Measurements from ENCODE around the gene SLCO6A1. TPM values are rescaled to one million over a fixed set of nuclear protein-coding genes. Genes with fewer than 3 reads are reported as not detected.

The SLCO6A1 gene
- total RNA-seq, 1 experiment from 2014 or later, result not detected

DNA sequence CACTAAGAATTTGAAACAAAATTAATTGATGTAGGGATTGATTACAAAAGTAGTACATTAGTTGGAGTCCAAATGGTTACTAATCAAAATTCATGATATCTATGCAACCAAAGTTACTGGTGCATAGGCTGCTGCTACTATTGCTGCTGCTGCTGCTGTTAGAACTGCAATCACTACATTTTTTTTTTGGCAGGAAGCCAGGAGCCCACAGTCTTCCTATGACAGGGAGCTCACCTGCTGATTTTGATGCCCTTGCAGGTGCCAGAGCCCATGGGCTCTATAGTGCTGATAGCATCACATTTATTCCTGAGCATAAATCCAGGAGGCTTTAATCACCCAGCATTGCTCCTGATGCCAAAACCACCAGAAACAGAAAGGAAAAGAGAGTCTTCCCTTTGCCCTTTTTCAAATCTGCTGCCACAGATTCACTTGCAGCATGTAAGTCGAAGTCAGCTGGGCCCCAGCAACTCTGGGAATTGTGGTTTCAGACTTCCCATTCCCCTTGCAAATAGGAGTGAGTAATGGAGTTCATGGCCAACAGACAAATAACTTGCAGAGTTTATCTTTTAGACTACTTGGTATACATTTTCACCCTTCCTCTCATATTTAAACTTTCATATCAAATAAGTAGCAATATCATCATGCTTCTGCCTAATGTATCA is 17.6 kb downstream of the SLCO6A1 start:
- no peak for DNase-seq (ENCODE audit: extremely low read depth, low read depth)

DNA sequence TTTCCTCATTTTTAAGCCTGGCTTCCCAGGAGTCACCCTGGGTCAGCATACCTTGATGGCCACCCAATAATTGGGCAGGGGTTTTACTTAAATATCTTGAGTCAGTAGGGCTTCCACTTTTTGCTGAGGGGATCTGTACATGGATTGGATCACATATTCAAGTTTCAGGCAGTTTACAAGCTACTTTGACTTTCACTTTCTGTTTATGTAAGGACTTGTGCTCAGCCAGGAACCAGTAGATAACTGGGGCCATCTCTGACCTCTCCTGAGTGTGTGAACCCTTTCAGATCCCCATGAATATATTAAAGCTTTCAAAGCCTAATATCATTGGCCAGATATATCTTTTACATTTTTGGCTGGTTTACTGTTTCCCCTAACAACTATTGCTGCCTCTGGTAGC is 45.1 kb downstream of the SLCO6A1 start:
- no peak for DNase-seq (ENCODE audit: extremely low read depth, low read depth)

DNA sequence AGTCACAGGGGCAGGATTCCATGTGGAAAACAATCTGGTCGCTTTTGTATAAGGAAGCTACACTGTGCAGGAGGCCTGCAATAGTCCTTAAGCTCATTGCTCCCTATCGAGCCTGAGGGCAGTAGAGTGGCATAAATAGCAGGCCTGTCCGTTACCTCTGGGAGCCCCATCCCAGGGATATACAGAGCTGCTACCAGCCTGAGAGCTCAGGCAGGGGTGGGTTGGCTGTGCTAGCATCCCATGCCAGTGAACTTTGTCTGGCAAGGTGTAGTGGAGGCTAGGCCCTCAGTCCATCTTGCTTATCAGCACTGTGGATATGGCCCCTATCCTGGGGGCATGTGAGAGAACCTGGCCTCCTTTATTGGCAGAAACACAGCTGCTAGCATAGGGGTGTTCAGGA is 47.7 kb downstream of the SLCO6A1 start:
- no peak for DNase-seq (ENCODE audit: extremely low read depth, low read depth)

DNA sequence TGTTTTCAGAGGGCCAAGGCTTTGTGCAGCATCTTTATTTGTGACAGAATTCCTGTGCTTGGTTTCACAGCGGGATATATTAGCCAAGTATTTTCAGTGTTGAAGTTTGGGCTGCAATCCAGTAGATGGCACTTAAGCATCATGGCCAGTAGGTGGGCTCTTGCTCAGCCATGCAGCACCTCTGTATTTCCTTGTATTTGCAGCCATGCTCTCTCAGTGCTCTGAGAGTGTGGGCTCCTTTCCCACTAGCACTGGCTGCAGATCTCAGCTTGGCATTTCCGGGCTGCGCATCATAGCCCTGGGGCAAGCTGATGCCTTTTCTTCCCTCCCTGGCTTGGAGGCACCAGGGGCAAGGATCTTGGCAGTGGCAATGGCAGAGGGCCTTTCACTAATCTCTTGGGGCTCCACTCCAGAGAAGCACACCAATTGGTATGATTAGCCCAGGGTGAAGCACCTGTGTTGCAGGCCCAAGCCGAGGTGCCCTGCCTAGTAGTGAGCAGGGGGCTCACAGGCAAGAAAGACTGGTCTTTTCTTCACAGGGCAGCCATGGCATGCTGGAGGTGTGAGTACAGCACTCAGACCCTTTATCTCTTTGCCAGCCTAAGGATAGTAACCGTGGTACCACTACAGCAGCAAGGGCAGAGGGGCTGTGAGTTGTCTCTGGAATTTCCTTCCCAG is 48.3 kb downstream of the SLCO6A1 start:
- no peak for DNase-seq (ENCODE audit: extremely low read depth, low read depth)

DNA sequence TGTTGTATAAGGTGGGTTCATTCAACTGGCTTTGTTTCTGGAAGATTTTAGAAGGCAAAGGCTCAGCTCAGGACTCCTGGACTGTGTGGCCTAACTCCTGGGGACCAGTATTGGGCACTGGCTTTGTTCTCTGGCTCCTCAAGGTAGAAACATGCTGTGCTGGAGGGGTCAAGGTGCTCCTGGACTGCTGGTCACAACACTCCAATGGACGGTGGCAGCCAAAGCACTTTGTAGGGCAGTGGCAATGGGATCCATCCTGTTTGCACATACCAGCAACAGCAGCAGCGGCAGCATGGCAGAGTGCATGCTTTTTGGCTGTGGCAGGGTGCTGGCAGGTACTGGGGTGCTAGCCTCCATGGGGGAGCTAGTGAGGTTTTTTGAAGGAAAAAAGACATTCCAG is 65.3 kb downstream of the SLCO6A1 start:
- DNase-seq (ENCODE audit: extremely low read depth, low read depth), result no peak

DNA sequence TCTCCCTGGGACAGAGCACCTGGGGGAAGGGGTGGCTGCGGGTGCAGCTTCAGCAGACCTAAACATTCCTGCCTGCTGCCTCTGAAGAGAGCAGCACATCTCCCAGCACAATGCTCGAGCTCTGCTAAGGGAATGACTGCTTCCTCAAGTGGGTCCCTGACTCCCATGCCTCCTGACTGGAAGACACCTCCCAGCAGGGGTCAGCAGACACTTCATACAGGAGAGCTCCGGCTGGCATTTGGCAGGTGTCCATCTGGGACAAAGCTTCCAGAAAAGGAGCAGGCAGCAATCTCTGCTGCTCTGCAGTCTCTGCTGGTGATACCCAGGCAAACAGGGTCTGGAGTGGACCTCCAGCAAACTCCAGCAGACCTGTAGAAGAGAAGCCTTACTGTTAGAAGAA is 77.2 kb downstream of the SLCO6A1 start:
- DNase-seq (ENCODE audit: extremely low read depth, low read depth), result no peak

DNA sequence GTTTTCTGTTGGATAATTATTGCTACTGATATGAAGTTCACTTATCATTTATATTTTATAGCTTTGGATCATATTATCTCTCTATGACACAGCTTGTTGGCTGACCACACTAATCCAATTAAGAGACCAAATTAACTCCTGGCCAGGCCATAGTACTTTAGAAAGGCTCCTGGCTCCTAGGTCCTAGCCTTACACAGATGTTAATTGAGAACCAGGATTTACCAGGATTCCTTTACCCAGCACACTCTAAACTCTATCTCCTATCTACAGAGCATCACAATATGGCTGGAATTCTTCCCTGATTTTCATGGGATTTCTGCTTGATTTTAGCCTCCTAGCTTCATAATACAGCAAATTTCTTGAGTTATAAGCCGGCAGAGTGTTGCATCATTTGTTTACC is 80.3 kb downstream of the SLCO6A1 start:
- DNase-seq (ENCODE audit: extremely low read depth, low read depth), result no peak

DNA sequence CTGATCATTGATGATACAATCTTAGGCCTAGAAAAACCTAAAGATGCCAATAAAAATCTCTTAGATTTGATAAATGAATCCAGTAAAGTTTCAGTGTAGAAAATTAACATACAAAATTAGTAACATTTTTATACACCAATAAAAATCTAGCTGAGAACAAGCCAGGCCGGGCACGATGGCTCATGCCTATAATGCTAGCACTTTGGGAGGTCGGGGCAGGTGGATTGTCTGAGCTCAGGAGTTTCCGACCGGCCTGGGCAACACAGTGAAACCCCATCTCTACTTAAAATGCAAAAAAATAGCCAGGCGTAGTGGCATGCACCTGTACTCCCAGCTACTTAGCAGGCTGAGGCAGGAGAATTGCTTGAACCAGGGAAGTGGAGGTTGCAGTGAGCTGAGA is 84.4 kb downstream of the SLCO6A1 start:
- no peak for DNase-seq (ENCODE audit: extremely low read depth, low read depth)

DNA sequence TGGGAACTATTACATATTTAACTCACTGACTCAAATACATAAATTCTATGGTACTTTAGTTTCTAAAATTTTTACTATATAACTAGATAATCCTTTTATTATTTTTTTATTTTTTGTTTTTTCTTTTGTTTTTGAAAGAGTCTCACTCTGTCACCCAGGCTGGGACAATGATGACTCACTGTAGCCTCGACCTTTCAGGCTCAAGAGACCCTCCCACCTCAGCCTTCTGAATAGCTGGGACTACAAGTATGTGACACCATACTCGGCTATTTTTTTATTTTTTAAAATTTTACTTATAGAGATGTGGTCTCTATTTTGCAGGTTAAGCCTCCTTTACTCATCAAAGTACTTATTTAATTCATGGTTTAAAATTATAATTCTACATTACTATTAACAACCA is 110.6 kb downstream of the SLCO6A1 start:
- no peak for DNase-seq (ENCODE audit: extremely low read depth, low read depth)

DNA sequence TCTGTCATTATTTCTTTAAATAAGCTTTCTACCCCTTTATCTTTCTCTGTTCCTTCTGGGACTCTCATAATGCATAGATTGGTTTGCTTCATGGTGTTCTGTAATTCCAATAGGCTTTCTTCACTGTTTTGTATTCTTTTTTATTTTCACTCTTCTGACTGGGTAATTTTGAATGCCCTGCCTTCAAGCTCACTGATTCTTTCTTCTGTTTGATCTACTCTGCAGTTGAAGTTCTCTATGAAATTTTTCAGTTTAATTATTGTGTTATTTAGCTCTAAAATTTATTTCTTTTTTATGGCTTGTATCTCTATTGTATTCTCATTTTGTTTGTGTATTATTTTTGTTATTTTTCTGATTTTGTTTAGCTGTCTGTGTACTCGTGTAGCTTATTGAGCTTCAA is 113.4 kb downstream of the SLCO6A1 start:
- DNase-seq (ENCODE audit: extremely low read depth, low read depth), result no peak

DNA sequence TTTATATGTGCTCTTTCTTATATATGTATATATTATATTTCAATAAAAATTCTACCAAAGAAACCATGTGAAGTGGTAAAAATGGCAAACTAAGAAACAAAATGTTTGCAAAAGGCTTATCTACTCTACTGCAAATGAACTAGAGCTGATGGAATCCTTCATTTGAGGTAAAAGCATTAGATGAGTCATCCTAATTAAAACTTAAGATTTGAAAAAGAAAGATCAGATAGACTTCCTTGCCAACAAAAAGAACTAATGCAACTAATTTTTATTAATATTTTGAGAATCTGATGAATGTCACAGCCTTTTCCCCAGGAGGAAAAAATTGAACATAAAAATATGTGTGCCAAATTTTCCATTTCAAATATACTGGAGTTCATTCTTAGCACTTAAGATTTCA is 118.6 kb downstream of the SLCO6A1 start:
- no peak for DNase-seq (ENCODE audit: extremely low read depth, low read depth)

DNA sequence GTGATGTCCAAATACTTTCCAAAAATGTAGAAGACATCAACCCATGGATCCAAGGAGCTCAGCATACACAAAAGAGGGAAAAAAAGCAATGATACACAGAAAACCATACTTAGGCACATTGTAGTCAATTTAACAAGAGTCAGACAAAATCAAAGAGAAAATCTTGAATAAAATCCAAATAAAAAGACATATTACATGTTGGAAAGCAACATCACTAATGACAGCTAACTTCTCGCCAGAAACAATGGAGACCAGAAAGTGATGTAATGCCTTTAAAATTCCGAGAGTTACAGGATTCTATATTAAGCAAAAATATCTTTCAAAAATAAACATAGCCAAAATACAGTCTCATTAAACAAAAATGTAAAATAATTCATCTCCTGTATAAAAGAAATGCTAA is 122.9 kb downstream of the SLCO6A1 start:
- no peak for DNase-seq (ENCODE audit: extremely low read depth, low read depth)

DNA sequence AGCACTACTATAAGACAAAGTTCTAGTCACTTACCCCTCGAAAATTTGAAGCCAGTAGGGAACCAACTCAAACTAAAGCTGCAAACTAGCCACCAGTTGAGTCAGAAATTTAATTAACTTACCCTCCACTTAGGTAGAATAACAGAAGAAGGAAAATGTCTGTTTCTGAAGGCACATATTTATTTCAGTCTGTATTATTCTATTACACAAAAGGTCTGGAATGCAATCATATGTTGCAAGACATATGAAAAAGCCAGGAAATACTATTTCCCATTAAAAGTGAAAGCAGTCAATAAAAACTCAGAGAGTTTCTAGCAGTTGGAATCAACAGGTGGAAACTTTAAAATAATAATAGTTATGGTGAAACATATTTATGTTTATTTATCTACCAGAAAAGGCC is 123.5 kb downstream of the SLCO6A1 start:
- no peak for DNase-seq (ENCODE audit: extremely low read depth, low read depth)

DNA sequence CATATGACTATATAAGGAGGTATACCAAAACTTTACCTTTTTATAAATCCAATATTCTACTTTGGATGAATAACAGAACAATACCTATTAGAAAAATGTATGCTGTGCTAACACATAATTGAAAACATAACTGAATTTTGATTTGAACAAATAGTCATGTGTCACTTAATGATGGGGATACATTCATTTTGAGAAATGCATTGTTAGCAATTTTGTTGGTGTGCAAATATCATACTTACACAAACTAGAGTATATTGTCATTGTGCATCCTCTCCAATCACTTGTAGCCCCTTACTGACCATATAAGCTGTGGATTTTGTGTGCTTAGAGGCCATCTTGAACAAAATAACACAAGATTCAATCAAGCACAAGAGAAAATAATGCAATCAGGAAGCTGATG is 130.4 kb downstream of the SLCO6A1 start:
- DNase-seq (ENCODE audit: extremely low read depth, low read depth), result no peak

DNA sequence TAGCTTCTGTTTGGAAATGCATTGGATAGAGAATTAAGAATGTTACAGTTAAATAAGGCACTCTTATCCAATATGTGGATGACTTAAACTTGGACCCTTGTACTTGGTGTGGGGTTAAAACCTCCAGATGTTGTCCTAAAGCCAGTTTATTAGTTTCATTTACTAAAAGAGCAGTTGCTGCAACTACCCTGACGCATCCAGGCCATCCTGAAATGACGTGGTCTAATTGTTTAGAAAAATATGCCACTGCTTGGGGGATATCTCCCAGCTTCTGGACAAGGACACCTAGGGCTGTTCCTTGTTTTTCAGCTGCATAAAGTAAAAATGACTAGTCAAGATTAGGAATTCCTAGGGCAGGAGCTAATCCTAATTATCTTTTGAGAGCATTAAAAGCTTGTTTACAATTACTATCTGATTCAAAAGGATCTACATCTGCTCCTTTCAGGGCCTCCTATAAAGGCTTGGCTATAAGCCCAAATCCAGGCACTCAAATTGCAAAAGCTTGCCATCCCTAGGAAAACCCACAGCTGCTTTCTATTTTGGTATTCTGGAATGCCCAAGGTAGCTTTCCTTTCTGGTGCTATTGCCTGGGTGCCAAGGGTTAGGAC is 157.0 kb downstream of the SLCO6A1 start:
- no peak for DNase-seq (ENCODE audit: extremely low read depth, low read depth)

DNA sequence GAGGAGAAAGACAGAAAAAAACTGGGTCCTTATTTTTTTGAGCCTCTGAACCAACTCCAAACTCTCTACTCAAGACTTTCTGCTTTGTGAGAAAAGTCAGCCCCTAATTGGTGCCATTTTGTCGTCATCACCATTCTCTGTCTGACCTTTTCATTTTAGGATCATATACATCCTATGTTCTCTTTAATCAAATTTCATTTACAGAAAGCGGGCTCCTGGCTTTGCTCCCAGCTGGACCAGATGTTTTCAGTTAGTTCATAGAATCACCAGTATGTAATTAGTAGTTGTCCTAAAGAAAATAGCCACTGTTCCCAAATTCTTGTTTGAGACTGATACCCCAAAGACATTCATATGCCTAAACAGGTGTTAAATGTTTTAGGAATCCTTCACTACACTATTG is 174.1 kb downstream of the SLCO6A1 start:
- DNase-seq (ENCODE audit: extremely low read depth, low read depth), result no peak

Other genes starting within 250 kb of the SLCO6A1 start
- 0.03 and 0.05 TPM in 2 replicates for gene SLCO4C1, start 202.7 kb downstream of the SLCO6A1 start, total RNA-seq (2014; rRNA removed; shearing (Covaris generic))